GM19025 (cell line): ENCODE measurements around the gene HCAR2.
"Not testable (repeated sequence)": the region's sequence is repeated elsewhere in the genome, so short reads cannot be mapped to it uniquely, and the experiment has no call there.

Experiments
- ATAC-seq: cut with Tn5 transposase; IDR thresholded peaks from one replicate; pipeline ENCODE4 v1.9.1; 2021; ENCODE audit warnings: mild to moderate bottlenecking, low read depth, moderate library complexity; ENCODE audit not compliant: unreplicated experiment

The HCAR2 gene

GRCh38 chr12:122721057-122721545, 17.9 kb upstream of the HCAR2 start:
- no peak for ATAC-seq

DNA sequence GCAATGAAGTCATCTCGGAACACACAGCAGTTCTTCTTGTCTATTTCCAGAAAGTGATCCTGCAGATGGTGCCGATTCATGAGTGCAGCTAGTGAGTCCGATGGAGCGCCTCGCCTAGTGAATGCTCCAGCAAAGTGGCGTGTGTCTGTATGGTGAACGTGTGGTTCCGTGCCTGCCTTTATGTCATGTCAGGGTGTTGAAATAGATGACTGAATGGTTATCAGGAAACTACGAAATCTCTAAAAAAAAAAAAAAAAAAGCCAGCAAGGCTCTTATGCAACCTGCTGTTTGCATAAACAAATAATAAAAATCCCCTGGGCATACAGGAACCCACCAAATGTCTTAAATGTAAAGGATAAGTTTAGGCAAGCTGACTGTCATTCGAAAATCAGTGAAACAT, 13.5 kb upstream of the HCAR2 start, which contains the start of gene HCAR3:
Gene HCAR3, minus strand, starts transcription at position 154 of the 400 bp plus-strand sequence. Its CDS starts 74 bp downstream, at position 80.
- ATAC-seq: not testable (repeated sequence)

DNA sequence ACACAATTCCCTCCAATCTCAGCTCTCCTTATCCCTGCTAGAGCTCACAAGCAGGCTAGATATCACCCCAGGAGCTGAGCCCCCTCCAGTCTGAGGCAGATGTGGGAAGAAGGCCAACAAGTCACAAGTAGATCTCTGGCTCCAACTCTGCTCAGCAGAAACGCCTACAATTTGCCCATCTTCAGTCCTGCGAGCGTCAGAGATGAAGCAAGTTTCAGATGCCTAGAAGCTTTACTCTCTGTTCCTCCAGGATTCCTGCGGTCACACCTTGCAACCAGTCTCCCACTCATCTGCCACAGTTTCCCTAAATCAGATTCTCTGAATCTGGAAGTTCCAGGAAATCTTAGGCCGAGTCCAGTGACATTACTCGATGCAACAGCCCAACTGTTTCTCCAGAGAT, 12.1 kb upstream of the HCAR2 start:
- ATAC-seq: not testable (repeated sequence)

DNA sequence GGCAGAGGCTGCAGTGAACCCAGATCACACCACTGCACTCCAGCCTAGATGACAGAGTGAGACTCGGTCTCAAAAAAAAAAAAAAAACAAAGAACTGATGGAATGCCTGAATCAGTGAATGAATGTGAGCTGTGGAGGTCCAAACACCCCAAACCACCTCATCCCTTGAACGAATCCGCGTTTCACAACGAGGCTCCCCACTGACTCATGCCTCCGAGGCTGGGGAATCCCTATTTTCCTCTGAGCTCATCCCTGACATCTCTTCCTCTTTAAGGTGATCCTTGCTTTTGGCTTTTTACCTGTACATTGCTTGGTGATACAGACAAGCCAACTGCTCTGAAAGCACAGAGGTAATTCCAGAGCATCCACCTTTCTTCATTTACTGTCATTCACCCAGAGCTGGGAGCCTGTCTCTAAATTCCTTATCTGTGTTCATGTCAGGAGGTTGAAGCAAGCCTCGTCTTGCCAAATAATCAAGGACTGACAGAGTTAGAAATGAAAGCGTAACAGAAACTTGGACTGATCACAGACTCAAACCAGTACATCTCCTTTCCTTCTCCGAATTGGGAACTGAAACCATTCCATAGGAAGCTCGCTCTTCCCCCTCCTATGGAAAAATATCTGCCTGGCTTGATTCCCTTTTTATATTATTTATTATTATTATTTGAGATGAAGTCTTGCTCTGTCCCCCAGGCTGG, 10.5 kb upstream of the HCAR2 start:
- ATAC-seq: not testable (repeated sequence)

- not testable (repeated sequence) for ATAC-seq
Measured at GRCh38 chr12:122711266-122711665, 8.1 kb upstream of the HCAR2 start.

DNA sequence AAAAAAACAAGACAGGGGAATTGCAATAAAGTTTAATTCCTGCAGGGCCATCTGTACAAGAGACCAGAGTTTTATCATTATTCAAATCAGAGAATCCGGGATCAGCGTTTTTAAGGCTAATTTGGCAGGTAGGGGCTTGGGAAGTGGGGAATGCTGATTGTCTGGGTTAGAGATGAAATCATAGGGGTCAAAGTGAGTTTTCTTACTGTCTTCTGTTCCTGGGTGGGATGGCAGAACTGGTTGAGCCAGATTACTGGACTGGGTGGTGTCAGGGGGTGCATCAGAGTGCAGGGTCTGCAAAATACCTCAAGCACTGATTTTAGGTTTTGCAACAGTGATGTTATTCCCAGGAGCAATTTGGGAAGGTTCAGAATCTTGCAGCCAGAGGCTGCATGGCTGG, 7.2 kb upstream of the HCAR2 start:
- ATAC-seq: not testable (repeated sequence)

DNA sequence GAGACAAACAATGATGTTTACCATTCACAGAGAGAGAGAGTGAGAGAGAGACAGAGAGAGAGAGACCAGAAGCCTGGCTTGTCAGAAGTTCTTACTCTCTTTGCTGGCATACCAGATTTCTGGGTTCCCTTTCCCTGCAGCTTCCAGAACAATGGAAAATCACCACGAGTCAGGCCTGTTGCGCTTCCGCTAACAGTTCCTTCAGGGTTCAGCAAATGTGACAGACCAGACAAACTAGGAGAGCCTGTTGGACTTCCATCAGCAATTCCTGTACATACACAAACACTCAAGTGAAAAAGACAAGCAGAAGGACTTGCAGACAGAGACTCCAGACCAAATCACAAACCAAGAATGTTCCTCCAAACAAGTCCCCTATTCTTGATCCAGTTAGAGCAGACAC, 6.1 kb upstream of the HCAR2 start:
- ATAC-seq: not testable (repeated sequence)

DNA sequence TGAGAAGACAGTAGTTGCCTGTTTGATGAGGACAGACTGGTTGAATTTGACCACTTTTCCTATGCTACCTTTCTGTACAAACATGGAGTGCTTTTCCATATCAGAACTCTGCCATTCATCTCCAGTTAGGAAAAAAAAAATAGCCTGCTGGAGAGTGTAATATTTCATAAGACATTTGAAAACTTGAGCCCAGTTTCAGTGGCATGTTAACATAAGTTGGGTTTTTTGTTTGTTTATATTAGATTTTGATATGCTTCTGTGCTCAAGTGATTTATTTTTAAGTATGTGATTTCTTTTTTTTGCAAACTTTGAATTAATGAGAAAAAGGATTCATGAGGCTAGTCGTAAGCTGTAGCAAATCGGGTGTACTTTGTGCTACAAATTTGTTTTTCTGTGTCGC, 684 bp upstream of the HCAR2 start:
- ATAC-seq: not testable (repeated sequence)

GRCh38 chr12:122701481-122701880, 1.7 kb downstream of the HCAR2 start:
- ATAC-seq: not testable (repeated sequence)

DNA sequence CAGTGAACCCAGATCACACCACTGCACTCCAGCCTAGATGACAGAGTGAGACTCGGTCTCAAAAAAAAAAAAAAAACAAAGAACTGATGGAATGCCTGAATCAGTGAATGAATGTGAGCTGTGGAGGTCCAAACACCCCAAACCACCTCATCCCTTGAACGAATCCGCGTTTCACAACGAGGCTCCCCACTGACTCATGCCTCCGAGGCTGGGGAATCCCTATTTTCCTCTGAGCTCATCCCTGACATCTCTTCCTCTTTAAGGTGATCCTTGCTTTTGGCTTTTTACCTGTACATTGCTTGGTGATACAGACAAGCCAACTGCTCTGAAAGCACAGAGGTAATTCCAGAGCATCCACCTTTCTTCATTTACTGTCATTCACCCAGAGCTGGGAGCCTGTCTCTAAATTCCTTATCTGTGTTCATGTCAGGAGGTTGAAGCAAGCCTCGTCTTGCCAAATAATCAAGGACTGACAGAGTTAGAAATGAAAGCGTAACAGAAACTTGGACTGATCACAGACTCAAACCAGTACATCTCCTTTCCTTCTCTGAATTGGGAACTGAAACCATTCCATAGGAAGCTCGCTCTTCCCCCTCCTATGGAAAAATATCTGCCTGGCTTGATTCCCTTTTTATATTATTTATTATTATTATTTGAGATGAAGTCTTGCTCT, 3.0 kb downstream of the HCAR2 start:
- ATAC-seq: not testable (repeated sequence)

DNA sequence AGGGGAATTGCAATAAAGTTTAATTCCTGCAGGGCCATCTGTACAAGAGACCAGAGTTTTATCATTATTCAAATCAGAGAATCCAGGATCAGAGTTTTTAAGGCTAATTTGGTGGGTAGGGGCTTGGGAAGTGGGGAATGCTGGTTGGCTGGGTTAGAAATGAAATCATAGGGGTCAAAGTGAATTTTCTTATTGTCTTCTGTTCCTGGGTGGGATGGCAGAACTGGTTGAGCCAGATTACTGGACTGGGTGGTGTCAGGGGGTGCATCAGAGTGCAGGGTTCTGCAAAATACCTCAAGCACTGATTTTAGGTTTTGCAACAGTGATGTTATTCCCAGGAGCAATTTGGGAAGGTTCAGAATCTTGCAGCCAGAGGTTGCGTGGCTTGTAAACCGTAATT, 6.2 kb downstream of the HCAR2 start:
- ATAC-seq: not testable (repeated sequence)

- no peak for ATAC-seq
Measured at GRCh38 chr12:122691566-122691965, 11.6 kb downstream of the HCAR2 start.

GRCh38 chr12:122688291-122688690, 14.9 kb downstream of the HCAR2 start:
- no peak for ATAC-seq

DNA sequence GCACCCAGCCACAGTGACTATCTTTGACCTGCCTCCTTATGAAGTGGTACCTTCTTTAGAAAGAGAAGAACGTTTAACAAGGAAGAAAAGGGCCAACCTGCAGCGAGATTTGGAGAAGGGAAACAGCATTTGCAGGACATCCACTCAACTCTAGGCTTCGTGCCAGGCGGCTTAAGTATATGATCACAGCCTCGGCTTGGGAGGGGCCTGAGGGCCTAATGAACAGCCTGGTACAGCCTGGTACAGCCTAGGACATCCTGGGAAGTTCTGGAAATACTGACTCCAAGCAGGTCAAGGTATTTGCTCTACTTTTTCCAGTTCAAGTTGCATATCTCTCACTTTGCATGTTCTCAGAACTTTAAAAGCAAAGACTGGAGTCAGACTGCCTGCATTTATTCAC, 16.1 kb downstream of the HCAR2 start:
- no peak for ATAC-seq

DNA sequence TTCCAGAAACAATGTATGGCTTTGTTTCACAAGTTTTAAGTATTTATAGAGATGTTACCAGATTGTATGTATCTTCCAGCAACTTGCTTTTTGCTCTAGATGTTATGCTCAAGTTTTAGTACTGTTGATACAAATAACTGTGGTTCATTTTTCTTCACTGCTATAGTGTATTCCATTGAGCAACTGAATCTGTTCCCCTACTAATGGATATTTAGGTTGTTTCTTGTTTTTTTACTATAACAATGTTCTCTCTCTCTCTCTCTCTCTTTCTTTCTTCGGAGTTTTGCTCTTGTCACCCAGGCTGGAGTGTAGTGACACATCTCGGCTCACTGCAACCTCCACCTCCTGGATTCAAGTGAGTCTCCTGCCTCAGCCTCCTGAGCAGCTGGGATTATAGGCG, 16.6 kb downstream of the HCAR2 start:
- ATAC-seq: no peak

DNA sequence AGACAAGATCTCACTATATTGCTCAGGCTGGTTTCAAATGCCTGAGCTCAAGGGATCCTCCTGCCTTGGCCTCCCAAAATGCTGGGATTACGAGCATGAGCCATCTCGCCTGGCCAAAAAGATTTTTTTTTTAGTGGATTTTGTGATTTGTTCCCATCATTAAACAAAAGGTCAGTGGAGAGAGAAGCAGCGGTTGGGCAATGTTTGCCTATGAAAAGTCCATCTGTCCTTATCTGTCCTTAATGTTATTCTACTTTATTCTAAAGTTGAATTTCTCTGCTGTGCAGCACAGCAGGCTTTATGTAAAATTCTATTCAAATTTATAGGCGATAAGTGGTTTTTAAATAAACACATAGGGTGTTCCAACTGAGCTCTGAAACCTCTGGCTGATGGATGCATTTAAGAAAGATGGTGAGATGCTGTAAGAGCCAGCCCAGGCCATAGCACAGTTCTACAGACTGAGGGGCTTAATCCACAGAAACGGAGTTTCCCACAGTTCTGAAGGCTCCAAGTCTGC, 18.8 kb downstream of the HCAR2 start:
- ATAC-seq: no peak

GRCh38 chr12:122681814-122682213, 21.3 kb downstream of the HCAR2 start:
- ATAC-seq: no peak

- not testable (repeated sequence) for ATAC-seq
Measured at GRCh38 chr12:122680989-122681388, 22.2 kb downstream of the HCAR2 start.

- not testable (repeated sequence) for ATAC-seq
Measured at GRCh38 chr12:122676781-122677180, 26.4 kb downstream of the HCAR2 start.

- not testable (repeated sequence) for ATAC-seq
Measured at GRCh38 chr12:122676015-122676414, 27.1 kb downstream of the HCAR2 start.

- ATAC-seq: no peak
Measured at GRCh38 chr12:122672515-122672914, 30.6 kb downstream of the HCAR2 start.
